Measurements from ENCODE around the gene PIK3AP1.
"Not testable (repeated sequence)": the region's sequence is repeated elsewhere in the genome, so short reads cannot be mapped to it uniquely, and the experiment has no call there.

The PIK3AP1 gene

GRCh38 chr10:96720422-96721206 is at the start of gene PIK3AP1:
Gene PIK3AP1, minus strand, starts transcription at chr10:96720514. Its CDS starts 120 bp downstream, at chr10:96720394.
- peak; percentile 6 to 37 for DNase-seq (ENCODE audit: low read depth in 2 of 2)

DNA sequence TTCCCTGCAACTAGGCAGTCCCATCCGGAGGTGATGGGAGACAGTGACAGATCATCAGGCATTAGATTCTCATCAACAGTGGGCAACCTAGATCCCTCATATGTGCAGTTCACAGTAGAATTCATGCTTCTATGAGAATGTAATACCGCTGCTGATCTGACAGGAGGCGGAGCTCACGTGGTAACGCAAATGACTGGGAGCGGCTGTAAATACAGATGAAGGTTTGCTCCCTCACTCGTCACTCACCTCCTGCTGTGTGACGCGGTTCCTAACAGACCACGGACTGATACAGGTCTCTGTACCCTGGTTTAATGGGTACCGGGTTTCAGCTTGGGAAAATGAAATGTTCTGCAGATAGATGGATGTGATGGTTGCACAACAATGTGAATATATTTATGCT is 47.8 kb upstream of the PIK3AP1 start:
- no peak for DNase-seq (ENCODE audit: low read depth in 2 of 2)

- no peak for DNase-seq (ENCODE audit: low read depth in 2 of 2)
These were observed 47.3 kb upstream of the PIK3AP1 start for GRCh38 chr10:96767611-96768010.

DNA sequence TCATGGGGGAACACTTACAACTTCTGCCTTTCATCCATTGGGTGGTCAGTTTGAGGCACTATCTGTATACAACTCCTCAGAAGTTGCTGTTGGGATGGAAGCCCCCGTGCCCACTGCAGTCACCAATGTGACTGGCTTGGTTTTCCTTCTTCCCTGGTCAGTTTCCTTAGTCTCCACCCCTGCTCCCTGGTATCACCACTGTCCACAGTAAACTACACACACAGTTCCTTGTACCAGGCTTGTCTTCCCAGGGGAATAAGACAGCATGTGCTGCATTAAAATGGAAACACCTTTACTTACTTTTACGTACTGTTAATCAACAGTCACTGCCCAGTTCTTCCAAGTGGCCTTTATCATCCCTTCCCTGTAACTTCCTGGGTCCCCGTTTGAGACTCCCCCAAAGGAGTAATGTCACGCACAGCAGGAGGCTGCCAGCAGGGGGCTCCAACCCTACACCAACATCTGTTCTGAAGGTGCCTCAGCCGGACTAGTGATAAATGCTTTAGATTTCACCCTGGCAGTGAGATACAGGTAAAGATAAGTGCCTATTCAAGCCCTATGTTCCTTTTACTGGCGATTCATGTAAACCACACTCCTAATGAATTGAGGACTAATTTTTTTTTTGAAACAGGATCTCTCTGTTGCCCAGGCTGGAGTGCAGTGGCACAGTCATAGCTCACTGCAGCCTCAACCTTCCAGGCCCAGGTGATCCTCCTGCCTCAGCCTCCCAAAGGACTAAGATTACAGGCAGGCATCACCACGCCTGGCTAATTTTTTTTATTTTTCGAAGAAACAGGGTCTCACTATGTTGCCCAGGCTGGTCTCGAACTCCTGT is 45.3 kb upstream of the PIK3AP1 start:
- peak; percentile 48 to 60 for DNase-seq (ENCODE audit: low read depth in 2 of 2)

- no peak for DNase-seq (ENCODE audit: low read depth in 2 of 2)
These were observed 44.2 kb upstream of the PIK3AP1 start for GRCh38 chr10:96764425-96765060.

GRCh38 chr10:96758423-96758822 is 38.1 kb upstream of the PIK3AP1 start:
- no peak for DNase-seq (ENCODE audit: low read depth in 2 of 2)

- DNase-seq (ENCODE audit: low read depth in 2 of 2): no peak
These were observed 36.0 kb upstream of the PIK3AP1 start for GRCh38 chr10:96756111-96756903.

DNA sequence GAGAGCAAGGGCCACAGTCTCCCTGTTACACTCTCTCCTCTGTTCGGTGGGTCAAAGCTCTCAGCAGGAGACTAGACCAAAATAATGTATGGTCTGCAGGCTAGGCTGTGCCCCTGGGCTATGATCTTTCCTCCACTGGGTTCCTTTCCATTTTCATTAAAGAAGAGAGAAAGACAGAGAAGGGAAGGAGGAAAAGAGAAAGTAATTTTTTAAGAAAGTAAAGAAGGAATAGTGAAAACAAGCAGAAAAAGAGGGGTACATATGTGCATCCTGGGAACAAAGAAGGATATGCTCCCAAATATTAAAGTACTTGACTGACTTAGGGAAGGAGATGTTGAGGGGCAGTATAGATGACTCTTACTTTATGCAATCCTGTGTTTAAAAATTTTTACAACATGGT is 33.6 kb upstream of the PIK3AP1 start:
- DNase-seq (ENCODE audit: low read depth in 2 of 2): no peak

DNA sequence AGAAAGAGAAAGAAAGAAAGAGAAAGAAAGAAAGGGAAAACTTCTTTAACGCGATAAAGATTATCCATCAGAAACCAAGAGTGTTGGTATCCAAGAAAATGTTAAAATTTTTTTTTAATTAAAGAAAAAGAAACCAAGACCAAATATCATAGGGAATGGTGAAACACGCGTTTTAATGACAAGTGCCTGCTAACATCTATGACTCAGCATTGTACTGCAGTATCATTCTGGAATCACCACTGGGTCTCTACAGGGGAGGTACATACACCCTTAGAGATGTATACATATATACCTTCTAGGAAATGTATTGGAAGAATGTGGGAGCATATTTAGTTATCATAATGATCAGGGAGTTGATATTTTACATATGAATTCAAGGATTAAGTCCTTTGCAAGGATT is 32.1 kb upstream of the PIK3AP1 start:
- no peak for DNase-seq (ENCODE audit: low read depth in 2 of 2)

GRCh38 chr10:96750316-96750715 is 30.0 kb upstream of the PIK3AP1 start:
- not testable (repeated sequence) for DNase-seq (ENCODE audit: low read depth in 2 of 2)

GRCh38 chr10:96747734-96748550 is 27.6 kb upstream of the PIK3AP1 start:
- DNase-seq (ENCODE audit: low read depth in 2 of 2): no peak

- DNase-seq (ENCODE audit: low read depth in 2 of 2): no peak
These were observed 26.2 kb upstream of the PIK3AP1 start for GRCh38 chr10:96746503-96746902.

- DNase-seq (ENCODE audit: low read depth in 2 of 2): no peak
These were observed 25.6 kb upstream of the PIK3AP1 start for GRCh38 chr10:96745950-96746349.

- no peak for DNase-seq (ENCODE audit: low read depth in 2 of 2)
These were observed 23.8 kb upstream of the PIK3AP1 start for GRCh38 chr10:96743988-96744585.

GRCh38 chr10:96741557-96741956 is 21.2 kb upstream of the PIK3AP1 start:
- not testable (repeated sequence) for DNase-seq (ENCODE audit: low read depth in 2 of 2)

DNA sequence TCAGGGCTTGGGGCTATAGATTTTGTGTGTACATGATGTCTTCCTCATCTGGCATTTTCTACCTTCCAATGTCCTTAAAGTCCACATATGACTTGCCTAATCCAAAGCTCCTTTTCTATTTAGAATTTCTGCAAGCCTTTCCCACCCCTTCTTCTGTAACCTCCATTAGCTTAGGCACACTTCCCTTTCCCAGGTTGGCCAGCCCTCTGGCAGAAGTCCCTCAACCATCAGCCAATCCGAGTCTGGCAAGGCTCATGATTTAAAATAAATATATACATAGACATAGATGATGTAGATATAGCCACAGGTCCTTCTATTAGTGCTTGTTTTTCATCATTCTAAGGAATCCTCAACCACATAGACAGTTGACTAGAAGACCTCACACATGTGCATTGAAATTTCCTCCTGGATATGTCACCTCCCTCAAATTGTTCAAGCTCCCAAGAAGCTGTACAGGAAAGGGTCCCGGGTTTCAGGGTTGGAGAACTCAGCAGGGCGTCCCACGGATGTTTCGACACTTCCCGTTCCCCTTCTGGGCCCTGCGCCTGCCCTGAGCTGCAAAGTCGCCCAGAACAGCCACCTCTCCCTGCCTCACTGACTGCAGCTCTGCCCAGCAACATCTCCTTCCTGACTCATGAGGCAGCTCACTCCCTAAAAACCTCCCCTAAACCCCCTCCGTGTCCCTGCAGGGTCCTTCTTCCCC is 20.4 kb upstream of the PIK3AP1 start:
- DNase-seq (ENCODE audit: low read depth in 2 of 2): no peak

DNA sequence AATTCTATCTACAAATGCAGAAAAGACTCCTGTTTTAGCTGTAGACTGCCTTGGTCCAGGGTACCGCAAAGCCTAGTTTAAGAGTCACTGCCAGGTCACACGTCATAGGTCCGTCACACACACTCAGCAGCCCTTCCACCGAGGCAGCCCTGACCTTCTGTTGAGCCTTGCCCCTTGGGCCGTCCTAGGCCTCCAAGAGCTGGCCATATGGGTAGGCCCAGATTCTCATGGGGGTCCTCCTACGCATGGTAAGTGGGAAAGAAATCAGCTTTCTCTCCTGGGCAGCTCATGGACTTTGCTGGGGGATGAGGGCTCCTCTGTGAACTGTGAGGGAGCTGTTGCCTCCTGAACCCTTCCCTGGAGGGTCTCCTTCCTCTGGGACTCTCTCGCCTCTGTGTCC is 19.8 kb upstream of the PIK3AP1 start:
- no peak for DNase-seq (ENCODE audit: low read depth in 2 of 2)

DNA sequence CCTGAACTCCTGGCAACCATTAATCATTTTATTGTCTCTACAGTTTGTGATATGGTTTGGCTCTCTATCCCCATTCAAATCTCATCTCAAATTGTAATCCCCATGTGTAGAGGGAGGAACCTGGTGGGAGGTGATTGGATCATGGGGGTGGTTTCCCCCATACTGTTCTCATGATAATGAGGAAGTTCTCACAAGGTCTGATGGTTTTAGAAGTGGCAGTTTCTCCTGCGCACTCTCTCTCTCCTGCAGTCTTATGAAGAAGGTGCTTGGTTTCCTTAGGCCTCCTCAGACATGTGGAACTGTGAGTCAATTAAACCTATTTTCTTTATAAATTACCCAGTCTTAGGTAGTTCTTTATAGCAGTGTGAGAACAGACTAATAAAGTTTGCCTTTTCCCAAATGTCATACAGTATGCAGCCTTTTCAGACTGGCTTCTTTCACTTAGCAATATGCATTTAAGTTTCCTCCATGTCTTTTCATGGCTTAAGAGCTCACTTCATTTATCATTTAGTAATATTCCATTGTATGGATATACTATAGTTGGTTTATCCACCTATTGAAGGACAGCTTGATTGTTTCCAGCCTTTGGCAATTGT is 17.1 kb upstream of the PIK3AP1 start:
- DNase-seq (ENCODE audit: low read depth in 2 of 2): not testable (repeated sequence)

DNA sequence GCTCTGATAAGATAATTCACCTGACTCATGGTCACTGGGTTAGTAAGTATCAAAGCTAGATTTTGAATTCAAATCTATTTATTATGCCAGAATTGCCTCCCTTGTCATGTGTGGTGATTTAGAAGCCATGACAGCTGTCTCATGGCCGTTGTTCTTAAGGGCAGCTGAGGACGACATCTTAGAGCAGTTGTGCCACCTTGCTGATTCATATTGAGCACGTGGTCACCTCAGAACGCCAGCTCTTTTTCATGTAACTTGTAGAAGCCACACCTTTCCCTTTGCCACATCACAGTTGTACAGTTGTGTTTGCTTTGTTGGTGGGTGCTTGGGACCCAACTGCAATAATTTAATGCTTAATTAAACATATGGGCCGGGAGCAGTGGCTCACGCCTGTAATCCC is 4.3 kb upstream of the PIK3AP1 start:
- DNase-seq (ENCODE audit: low read depth in 2 of 2): no peak

Data from stimulated activated CD8-positive, alpha-beta memory T cell treated with anti-CD3 and anti-CD28 coated beads, Interleukin-15, amount 100 ng/mL, for 4 hours (primary cell).